Adipose tissue (tissue), 3 donors: ENCODE measurements around the gene BBOX1. TPM values are rescaled to one million over a fixed set of nuclear protein-coding genes. Genes with fewer than 3 reads are reported as not detected.

Experiments
- H3K27ac ChIP-seq: one replicate; pipeline ENCODE4 v1.5.1; 2013; ENCODE audit warnings: low read depth, low read length
- WGBS, 3 donors: extraction: QIAGEN DNeasy Blood & Tissue Kit; methylation state at CpG; one replicate each; pipeline ENCODE4 v1.1.7; 2013; 5-methylcytosine and 5-hydroxymethylcytosine counted together
- polyA plus RNA-seq, 3 donors: library from polyadenylated mRNA; stranded (reverse); fragments of 200-250 nt; gene quantifications; one replicate each; pipeline ENCODE4 v1.2.3, GENCODE V29; 2013
- donor health status: healthy with polysubstance abuse.
- donor health status: Bipolar disorder and iron deficiency.
- donor health status: healthy.

BBOX1 gene
- polyA plus RNA-seq, 3 donors: 0.10 to 0.13 (median 0.11) TPM

GRCh38 chr11:27022659-27023251 lies 17.9 kb upstream of the BBOX1 start:
- H3K27ac ChIP-seq: no peak overlapping the region
- WGBS, 3 donors: 43 to 73% (median 73%) methylated on average over 1 of the region's 1 CpG

GRCh38 chr11:27024865-27025264 lies 15.8 kb upstream of the BBOX1 start:
- H3K27ac ChIP-seq: no peak overlapping the region
- 72 to 86% (median 85%) methylated on average over 3 of the region's 3 CpGs for WGBS, 3 donors

GRCh38 chr11:27025312-27025955 lies 15.2 kb upstream of the BBOX1 start:
- no peak overlapping the region for H3K27ac ChIP-seq
- WGBS, 3 donors: 35 to 90% (median 82%) methylated on average over 6 of the region's 6 CpGs

GRCh38 chr11:27025957-27026733 lies 14.5 kb upstream of the BBOX1 start:
- 40 to 83% (median 83%) methylated on average over 8 of the region's 8 CpGs for WGBS, 3 donors
- H3K27ac ChIP-seq: no peak overlapping the region

- 53 to 54% (median 53%) methylated on average over 1 of the region's 1 CpG for WGBS, 3 donors
- no peak overlapping the region for H3K27ac ChIP-seq
These were observed 12.1 kb upstream of the BBOX1 start for GRCh38 chr11:27028561-27028965.

GRCh38 chr11:27029966-27030365 lies 10.6 kb upstream of the BBOX1 start:
- H3K27ac ChIP-seq: no peak overlapping the region
- 84 to 92% (median 91%) methylated on average over 1 of the region's 1 CpG for WGBS, 3 donors

GRCh38 chr11:27031754-27032153 lies 8.9 kb upstream of the BBOX1 start:
- no peak overlapping the region for H3K27ac ChIP-seq
- WGBS, 3 donors: 80 to 84% (median 83%) methylated on average over 5 of the region's 5 CpGs

- 58 to 77% (median 73%) methylated on average over 3 of the region's 3 CpGs for WGBS, 3 donors
- no peak overlapping the region for H3K27ac ChIP-seq
These were observed 742 bp upstream of the BBOX1 start for GRCh38 chr11:27039873-27040272.

GRCh38 chr11:27041141-27041899 lies 705 bp downstream of the BBOX1 start:
- 55 to 67% (median 65%) methylated on average over 2 of the region's 2 CpGs for WGBS, 3 donors
- no peak overlapping the region for H3K27ac ChIP-seq

GRCh38 chr11:27046956-27047355 lies 6.3 kb downstream of the BBOX1 start:
- WGBS, 3 donors: 64 to 81% (median 69%) methylated on average over 2 of the region's 2 CpGs
- no peak overlapping the region for H3K27ac ChIP-seq

- no peak overlapping the region for H3K27ac ChIP-seq
- WGBS, 3 donors: 64 to 83% (median 65%) methylated on average over 1 of the region's 1 CpG
These were observed 12.1 kb downstream of the BBOX1 start for GRCh38 chr11:27052668-27053067.

GRCh38 chr11:27055065-27055682 lies 14.6 kb downstream of the BBOX1 start:
- WGBS, 3 donors: 35 to 74% (median 74%) methylated on average over 6 of the region's 6 CpGs
- no peak overlapping the region for H3K27ac ChIP-seq

GRCh38 chr11:27057091-27057780 lies 16.6 kb downstream of the BBOX1 start:
- 70 to 92% (median 88%) methylated on average over 6 of the region's 6 CpGs for WGBS, 3 donors
- no peak overlapping the region for H3K27ac ChIP-seq

- WGBS, 3 donors: 30 to 78% (median 65%) methylated on average over 1 of the region's 1 CpG
- H3K27ac ChIP-seq: no peak overlapping the region
These were observed 17.8 kb downstream of the BBOX1 start for GRCh38 chr11:27058456-27058855.

GRCh38 chr11:27059431-27059830 lies 18.8 kb downstream of the BBOX1 start:
- H3K27ac ChIP-seq: no peak overlapping the region
- WGBS, 3 donors: 58 to 83% (median 70%) methylated on average over 3 of the region's 3 CpGs

GRCh38 chr11:27060816-27061460 lies 20.3 kb downstream of the BBOX1 start:
- H3K27ac ChIP-seq: no peak overlapping the region

GRCh38 chr11:27061461-27061821 lies 20.8 kb downstream of the BBOX1 start:
- H3K27ac ChIP-seq: no peak overlapping the region
- 43 to 55% (median 53%) methylated on average over 2 of the region's 2 CpGs for WGBS, 3 donors

More at GRCh38 chr11:27060816-27061460, 20.3 kb downstream of the BBOX1 start:
- WGBS, 3 donors: 41 to 60% (median 50%) methylated on average over 3 of the region's 3 CpGs
